CD4-positive, alpha-beta memory T cell (primary cell): ENCODE data around the gene CCNJ. TPM values are rescaled to one million over a fixed set of nuclear protein-coding genes. Genes with fewer than 3 reads are reported as not detected.

ENCODE experiments used
- CTCF ChIA-PET: fragments of 350-600 bp; sonication (Branson Sonifier 250); formaldehyde crosslinking; loops from one replicate; lab custom pipeline; 2021; ENCODE audit warnings: inconsistent platforms; ENCODE audit not compliant: partially characterized antibody; lab: Charles Lee
- POLR2A ChIA-PET: fragments of 350-600 bp; sonication (Branson Sonifier 250); formaldehyde crosslinking; loops from one replicate; lab custom pipeline; 2021; ENCODE audit not compliant: partially characterized antibody; lab: Charles Lee
- DNase-seq, 5 donors: peaks; one replicate each; pipeline versions ENCODE4 v3.0.0 to v3.0.0-alpha.2; 2020 to 2022; ENCODE audit warnings: mixed read lengths in 1 of 5
- H3K27ac ChIP-seq: one replicate; pipeline ENCODE4 v1.7.0; 2013; ENCODE audit warnings: low read depth, low read length
- H3K27me3 ChIP-seq: 2 replicates; pipeline ENCODE4 v1.7.0; 2013; ENCODE audit warnings: mild to moderate bottlenecking, low read length, moderate library complexity; ENCODE audit not compliant: insufficient read depth
- H3K36me3 ChIP-seq: 2 replicates; pipeline ENCODE4 v1.7.0; 2013; ENCODE audit warnings: mild to moderate bottlenecking, low read length, moderate library complexity; ENCODE audit not compliant: insufficient read depth
- H3K4me1 ChIP-seq: 2 replicates; pipeline ENCODE4 v1.7.0; 2013; ENCODE audit warnings: mild to moderate bottlenecking, low read length, moderate library complexity; ENCODE audit not compliant: insufficient read depth
- H3K4me3 ChIP-seq, 2 donors: one replicate each; pipeline ENCODE4 v1.7.0; 2013; ENCODE audit warnings: low read length in 2 of 2, mild to moderate bottlenecking in 1 of 2
- H3K9me3 ChIP-seq, 2 donors: one replicate each; pipeline ENCODE4 v1.7.0; 2013; ENCODE audit warnings: low read length in 2 of 2, control low read depth in 1 of 2; ENCODE audit not compliant: control insufficient read depth in 1 of 2
- H3K27ac Mint-ChIP-seq, 7 donors: one replicate each; pipeline ENCODE4 v1.8.0; 2020 to 2021; ENCODE audit warnings: mixed read lengths in 7 of 7, mild to moderate bottlenecking in 6 of 7, inconsistent platforms in 3 of 7, moderate library complexity in 3 of 7
- H3K27me3 Mint-ChIP-seq, 2 donors: one replicate each; pipeline ENCODE4 v1.8.0; 2020 to 2021; ENCODE audit warnings: mixed read lengths in 2 of 2
- H3K36me3 Mint-ChIP-seq, 2 donors: one replicate each; pipeline ENCODE4 v1.8.0; 2020 to 2021; ENCODE audit warnings: mixed read lengths in 2 of 2, inconsistent platforms in 1 of 2, mild to moderate bottlenecking in 1 of 2
- H3K4me1 Mint-ChIP-seq, 4 donors: one replicate each; pipeline ENCODE4 v1.8.0; 2020 to 2021; ENCODE audit warnings: mixed read lengths in 4 of 4, mild to moderate bottlenecking in 1 of 4
- H3K4me3 Mint-ChIP-seq, 8 donors: one replicate each; pipeline ENCODE4 v1.8.0; 2020 to 2021; ENCODE audit warnings: mixed read lengths in 8 of 8, mild to moderate bottlenecking in 7 of 8, moderate library complexity in 6 of 8, inconsistent platforms in 3 of 8
- H3K9me3 Mint-ChIP-seq, 8 donors: one replicate each; pipeline ENCODE4 v1.8.0; 2020 to 2021; ENCODE audit warnings: mixed read lengths in 8 of 8, mild to moderate bottlenecking in 5 of 8, inconsistent platforms in 3 of 8, moderate library complexity in 1 of 8
- intact Hi-C: fragments of 100-400 bp; cut with micrococcal nuclease; formaldehyde crosslinking; loops from one replicate; pipeline ENCODE4 v1.15.1; 2023
- polyA plus RNA-seq, 2 donors: library from polyadenylated mRNA; unstranded; fragments of 300-500 nt; fragmentation: Illumina TruSeq; gene quantifications; one replicate each; pipeline ENCODE4 v1.2.3, GENCODE V29; 2021
- total RNA-seq, 2 experiments: library from RNA; stranded (reverse); gene quantifications; one replicate each; pipeline ENCODE4 v1.2.3, GENCODE V29; 2021

CCNJ gene
- total and polyA plus RNA-seq, 4 experiments from 2014 or later = 0.43 to 7.1 (median 4.2) TPM

DNA sequence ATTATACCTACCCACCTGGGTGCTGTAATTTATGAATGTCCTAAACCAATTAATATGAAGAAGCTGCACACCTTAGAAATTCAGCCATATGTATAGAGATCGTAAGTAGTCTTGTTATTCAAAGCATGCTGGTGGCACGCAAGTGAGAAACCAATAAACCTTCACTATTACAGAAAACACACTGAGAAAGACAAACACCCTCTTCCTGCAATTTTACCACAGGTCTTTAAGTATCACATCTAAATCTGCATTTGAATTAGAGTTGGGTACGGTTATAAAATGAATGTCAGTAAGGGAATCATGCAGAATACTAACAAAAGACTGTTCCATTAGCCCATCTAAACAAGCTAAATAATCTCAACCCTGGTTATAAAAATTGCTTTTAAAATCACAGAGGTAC, 33.8 kb downstream of the CCNJ start:
- no peak for DNase-seq
- Histone ChIP-seq H3K4me1 (no peaks in the 10 kb centered on the region), H3K36me3 (no peaks in the 10 kb centered on the region), H3K27me3 (no peaks in the 10 kb centered on the region), H3K9me3 (no peaks in the 10 kb centered on the region), H3K4me3 (no peak overlapping the region), H3K27ac (no peak overlapping the region)
- H3K27ac Mint-ChIP-seq = no peak overlapping the region
- H3K4me3 Mint-ChIP-seq = no peak overlapping the region
- H3K36me3 Mint-ChIP-seq = peaks cover 7 to 32% of the 10 kb centered on the region in 2 donors
- no peaks in the 10 kb centered on the region for H3K9me3 Mint-ChIP-seq
- ChIA-PET CTCF (no interaction called here), POLR2A (no interaction called here)
- H3K27me3 Mint-ChIP-seq = no peaks in the 10 kb centered on the region
- intact Hi-C loops = no loop called here
- H3K4me1 Mint-ChIP-seq = peaks cover 6 to 12% (median 7%) of the 10 kb centered on the region in 4 donors

DNA sequence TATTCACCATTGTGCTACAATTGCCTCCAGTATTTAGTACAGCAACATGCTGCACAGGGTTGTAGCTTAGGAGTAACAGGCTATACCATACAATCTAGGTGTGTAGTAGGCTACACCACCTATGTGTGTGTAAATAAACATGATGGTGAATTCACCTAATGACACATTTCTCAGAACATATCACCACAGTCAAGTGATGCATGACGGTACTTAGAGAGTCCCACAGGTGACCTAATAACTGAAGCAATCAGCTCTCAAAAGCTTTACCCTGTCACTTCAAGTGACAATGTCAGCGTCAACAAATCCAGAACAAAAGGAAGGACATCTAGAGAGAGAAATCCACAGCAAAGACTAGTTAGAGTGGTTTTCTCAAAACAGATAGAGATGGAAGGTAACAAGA, 38.8 kb downstream of the CCNJ start:
- Histone ChIP-seq H3K4me3 (no peak overlapping the region), H3K9me3 (no peaks in the 10 kb centered on the region), H3K27me3 (no peaks in the 10 kb centered on the region), H3K36me3 (no peaks in the 10 kb centered on the region), H3K4me1 (no peaks in the 10 kb centered on the region), H3K27ac (no peak overlapping the region)
- intact Hi-C loops = no loop called here
- no peaks in the 10 kb centered on the region for H3K4me1 Mint-ChIP-seq
- POLR2A ChIA-PET = interaction anchor here (1.2 kb wide), 1 partner anchor 48 kb away, joined by 3 read pairs; the partner anchor contains the start of gene ZNF518A
- no peak overlapping the region for H3K27ac Mint-ChIP-seq
- no peak overlapping the region for H3K4me3 Mint-ChIP-seq
- H3K9me3 Mint-ChIP-seq = no peaks in the 10 kb centered on the region
- DNase-seq = no peak
- H3K27me3 Mint-ChIP-seq = no peaks in the 10 kb centered on the region
- H3K36me3 Mint-ChIP-seq = peaks cover 15 to 44% of the 10 kb centered on the region in 2 donors
- CTCF ChIA-PET = interaction anchor here (1.0 kb wide), 1 partner anchor 65 kb away, joined by 4 read pairs; no protein-coding TSS in a partner anchor

DNA sequence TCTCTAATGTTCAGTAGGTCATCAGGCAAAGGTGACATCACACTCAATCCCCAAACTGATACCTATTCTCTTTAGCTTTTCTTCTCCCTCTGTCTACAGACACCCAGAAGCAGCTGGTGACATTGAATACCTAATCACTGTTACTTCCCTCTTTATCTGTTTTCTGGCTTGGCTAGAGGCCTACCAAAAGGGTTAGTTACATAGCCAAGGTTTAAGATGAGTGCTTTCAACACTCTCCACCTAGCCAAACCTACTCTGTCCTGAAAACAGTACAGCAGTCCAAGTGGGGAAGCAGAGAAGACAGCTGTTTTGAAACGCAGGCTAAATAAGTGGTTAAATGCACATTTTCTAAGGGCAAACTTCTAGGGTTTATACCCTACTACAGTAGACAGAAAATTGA, 39.4 kb downstream of the CCNJ start:
- Mint-ChIP-seq H3K36me3 (peaks cover 16 to 46% of the 10 kb centered on the region in 2 donors), H3K4me3 (no peak overlapping the region), H3K27me3 (no peaks in the 10 kb centered on the region), H3K9me3 (no peaks in the 10 kb centered on the region), H3K4me1 (no peaks in the 10 kb centered on the region), H3K27ac (no peak overlapping the region)
- no peak overlapping the region for H3K4me3 ChIP-seq
- no peaks in the 10 kb centered on the region for H3K4me1 ChIP-seq
- H3K9me3 ChIP-seq = no peaks in the 10 kb centered on the region
- no peak overlapping the region for H3K27ac ChIP-seq
- DNase-seq = no peak
- ChIA-PET CTCF (interaction anchor here (0.8 to 1.0 kb wide), 2 partner anchors 10 to 66 kb away, joined by 3 to 4 read pairs; no protein-coding TSS in a partner anchor), POLR2A (interaction anchor here (0.8 to 1.2 kb wide), 2 partner anchors 39 to 47 kb away, joined by 3 read pairs; partner anchors contain the start of gene ZNF518A)
- H3K36me3 ChIP-seq = no peaks in the 10 kb centered on the region
- intact Hi-C loops = no loop called here
- H3K27me3 ChIP-seq = no peaks in the 10 kb centered on the region

GRCh38 chr10:96089116-96089515, 45.7 kb downstream of the CCNJ start:
- Mint-ChIP-seq H3K4me1 (peaks cover 5 to 11% (median 7%) of the 10 kb centered on the region in 4 donors), H3K4me3 (peak overlapping the region; percentile 36 to 97 (median 92)), H3K36me3 (peaks cover 18 to 24% of the 10 kb centered on the region in 2 donors), H3K27me3 (peaks cover 19 to 23% of the 10 kb centered on the region in 2 donors), H3K9me3 (peaks cover 0 to 22% (median 9%) of the 10 kb centered on the region in 8 donors), H3K27ac (peak overlapping the region in 6 of 7 donors; percentile 16 to 100 (median 99))
- Histone ChIP-seq H3K9me3 (no peaks in the 10 kb centered on the region), H3K4me1 (peaks cover 12% of the 10 kb centered on the region), H3K36me3 (no peaks in the 10 kb centered on the region), H3K4me3 (peak overlapping the region in 1 of 2 donors; percentile 88), H3K27me3 (peaks cover 9% of the 10 kb centered on the region), H3K27ac (no peak overlapping the region)
- no peak for DNase-seq
- ChIA-PET POLR2A (interaction anchor here (0.8 to 5.6 kb wide), 11 partner anchors 15 to 1648 kb away, joined by 3 to 378 read pairs (median 3); partner anchors contain the start of genes ALDH18A1, CC2D2B, CCNJ and TCTN3), CTCF (interaction anchor here (0.9 to 3.2 kb wide), 5 partner anchors 40 to 395 kb away, joined by 3 to 34 read pairs (median 13); partner anchors contain the start of genes TCTN3 and ZNF518A)
- intact Hi-C loops = loop anchor here (1.0 kb wide), 2 partner anchors 46 to 395 kb away; partner anchors contain the start of gene CCNJ

GRCh38 chr10:96089670-96090462, 46.5 kb downstream of the CCNJ start:
- H3K36me3 Mint-ChIP-seq = peaks cover 15 to 18% of the 10 kb centered on the region in 2 donors
- DNase-seq = peak; percentile 89 to 94 (median 91)
- no peaks in the 10 kb centered on the region for H3K9me3 ChIP-seq
- H3K4me3 ChIP-seq = peak overlapping the region; percentile 71 to 88
- H3K27ac Mint-ChIP-seq = peak overlapping the region; percentile 98 to 100 (median 99)
- peaks cover 5 to 11% (median 7%) of the 10 kb centered on the region in 4 donors for H3K4me1 Mint-ChIP-seq
- POLR2A ChIA-PET = interaction anchor here (0.8 to 5.6 kb wide), 13 partner anchors 16 to 1647 kb away, joined by 3 to 378 read pairs (median 3); partner anchors contain the start of genes ALDH18A1, CC2D2B, CCNJ and TCTN3
- peak overlapping the region; percentile 91 for H3K27ac ChIP-seq
- peak overlapping the region; percentile 91 to 97 (median 96) for H3K4me3 Mint-ChIP-seq
- H3K27me3 Mint-ChIP-seq = peaks cover 23 to 26% of the 10 kb centered on the region in 2 donors
- intact Hi-C loops = loop anchor here (1.0 to 2.0 kb wide), 4 partner anchors 40 to 396 kb away; partner anchors contain the start of genes CCNJ and ZNF518A
- H3K9me3 Mint-ChIP-seq = peaks cover 0 to 24% (median 9%) of the 10 kb centered on the region in 8 donors
- CTCF ChIA-PET = interaction anchor here (0.9 to 3.2 kb wide), 4 partner anchors 40 to 396 kb away, joined by 3 to 34 read pairs (median 14); partner anchors contain the start of genes TCTN3 and ZNF518A
- peaks cover 12% of the 10 kb centered on the region for H3K4me1 ChIP-seq
- H3K36me3 ChIP-seq = no peaks in the 10 kb centered on the region
- H3K27me3 ChIP-seq = peaks cover 9% of the 10 kb centered on the region

DNA sequence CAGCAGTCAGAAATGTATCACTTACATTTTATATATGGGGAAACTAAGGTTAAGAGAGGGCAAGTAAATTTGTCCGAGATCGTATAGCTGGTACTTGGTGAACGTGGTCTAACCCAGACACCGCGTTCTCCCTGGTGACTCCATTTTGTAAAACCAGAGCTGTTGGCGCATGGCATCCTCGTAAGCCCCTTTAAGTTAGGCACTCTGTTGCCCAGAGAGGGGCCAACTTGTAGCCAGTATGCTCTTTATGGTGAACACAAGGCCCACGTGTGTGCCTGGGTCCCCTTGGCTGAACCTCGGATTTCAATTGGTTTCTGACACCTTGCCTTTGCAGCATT, 47.0 kb downstream of the CCNJ start:
- Mint-ChIP-seq H3K4me1 (peaks cover 5 to 11% (median 7%) of the 10 kb centered on the region in 4 donors), H3K9me3 (peaks cover 0 to 26% (median 9%) of the 10 kb centered on the region in 8 donors), H3K27me3 (peaks cover 29 to 31% of the 10 kb centered on the region in 2 donors), H3K27ac (peak overlapping the region; percentile 98 to 100 (median 99)), H3K4me3 (peak overlapping the region; percentile 91 to 97 (median 96)), H3K36me3 (peaks cover 15 to 18% of the 10 kb centered on the region in 2 donors)
- no peaks in the 10 kb centered on the region for H3K9me3 ChIP-seq
- H3K27me3 ChIP-seq = peaks cover 9% of the 10 kb centered on the region
- H3K4me1 ChIP-seq = peaks cover 12% of the 10 kb centered on the region
- CTCF ChIA-PET = interaction anchor here (1.7 to 3.2 kb wide), 3 partner anchors 40 to 397 kb away, joined by 13 to 34 read pairs (median 15); partner anchors contain the start of genes TCTN3 and ZNF518A
- peak overlapping the region; percentile 71 to 88 for H3K4me3 ChIP-seq
- no peaks in the 10 kb centered on the region for H3K36me3 ChIP-seq
- intact Hi-C loops = loop anchor here (1.0 to 2.0 kb wide), 2 partner anchors 40 to 182 kb away; partner anchors contain the start of gene ZNF518A
- peak in 1 of 5 donors; percentile 41 for DNase-seq
- POLR2A ChIA-PET = interaction anchor here (0.5 to 5.6 kb wide), 10 partner anchors 34 to 1646 kb away, joined by 3 to 378 read pairs (median 4); partner anchors contain the start of genes CC2D2B, CCNJ, TCTN3 and TM9SF3
- peak overlapping the region; percentile 91 for H3K27ac ChIP-seq
